NCI-H2107 (cell line): ENCODE results near the gene ADISSP.
A peak's percentile ranks its signal among the peaks of the same experiment; 100 is the strongest.

ENCODE experiments used
- DNase-seq: peaks from one replicate; lab custom pipeline; 2025; lab: John Stamatoyannopoulos, UW

Gene ADISSP

DNA sequence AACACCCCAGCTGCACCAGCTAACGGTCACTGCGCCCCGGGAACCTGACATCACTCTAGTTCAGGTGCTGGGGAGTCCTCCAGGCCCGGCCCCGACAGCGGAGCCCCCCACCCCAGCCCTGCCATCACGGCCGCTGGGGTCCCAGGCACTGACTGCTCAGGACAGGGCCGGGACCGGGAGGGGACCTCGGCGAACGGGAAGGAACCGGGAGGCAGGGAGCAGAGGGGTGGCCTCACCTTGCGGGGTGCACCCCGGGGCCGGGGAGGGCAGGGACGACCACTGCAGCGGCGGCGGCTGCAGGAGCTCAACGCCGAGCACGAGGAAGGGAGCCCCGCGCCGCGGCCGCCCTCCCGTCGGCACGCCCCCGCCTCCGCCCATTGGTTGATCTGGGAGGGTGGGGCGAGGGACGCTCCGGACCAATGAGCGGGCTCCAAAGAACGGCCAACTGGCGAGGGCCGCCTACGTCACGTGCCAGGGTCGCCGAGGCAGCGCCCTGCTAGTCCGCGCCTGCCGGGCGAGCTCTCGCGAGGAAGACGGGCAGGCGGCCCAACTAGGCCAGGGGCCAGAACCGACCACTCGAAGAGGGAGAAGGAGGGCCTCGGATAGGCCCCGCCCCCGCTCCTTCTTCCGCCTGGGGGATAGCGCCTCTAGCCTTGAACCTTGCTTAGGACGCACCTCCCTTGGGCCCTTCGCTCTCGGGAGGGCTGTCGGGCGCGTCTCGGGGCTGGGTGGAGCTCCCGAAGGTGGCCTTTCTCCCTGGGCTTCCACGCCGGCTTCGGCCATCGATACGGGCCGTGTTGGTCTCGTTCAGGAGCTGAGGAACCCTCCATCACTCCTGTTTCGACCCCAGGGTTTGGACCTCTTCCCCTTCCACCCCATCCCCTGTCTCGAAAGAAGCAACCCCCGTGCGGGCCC lies at the start of gene ADISSP:
ADISSP (minus strand) TSS at position 327 of the 915 bp plus-strand sequence. CDS start 7,653 bp downstream, outside the sequence.
- DNase-seq, result peak; percentile 89

DNA sequence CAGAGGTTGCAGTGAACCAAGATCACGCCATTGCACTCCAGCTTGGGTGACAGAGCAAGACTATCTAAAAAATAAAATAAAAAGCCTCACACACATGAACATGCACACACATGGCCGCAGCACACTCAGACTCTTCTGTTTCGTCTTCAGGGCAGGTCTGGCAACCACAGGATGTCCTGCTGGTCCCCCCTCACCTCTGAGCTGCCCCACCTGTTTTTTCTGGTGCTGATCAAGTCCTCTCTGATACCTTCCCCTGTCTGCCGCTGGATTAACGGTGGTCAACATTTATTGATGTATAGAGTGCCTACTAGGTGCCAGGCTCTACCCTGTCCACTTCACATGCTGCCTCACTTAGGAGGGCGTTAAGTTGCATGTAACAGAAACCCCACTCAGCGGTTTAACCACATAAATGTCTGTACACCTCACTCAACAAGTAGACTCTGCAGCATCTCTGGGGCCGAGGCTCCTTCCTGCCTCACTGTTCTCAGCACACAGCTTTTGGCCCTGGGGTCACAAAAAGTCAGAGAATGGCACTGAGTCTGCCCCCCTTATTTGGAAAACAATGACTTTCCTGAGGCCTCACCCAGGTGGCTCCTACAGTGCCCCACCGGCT lies 48.3 kb upstream of the ADISSP start:
- DNase-seq, result no peak

DNA sequence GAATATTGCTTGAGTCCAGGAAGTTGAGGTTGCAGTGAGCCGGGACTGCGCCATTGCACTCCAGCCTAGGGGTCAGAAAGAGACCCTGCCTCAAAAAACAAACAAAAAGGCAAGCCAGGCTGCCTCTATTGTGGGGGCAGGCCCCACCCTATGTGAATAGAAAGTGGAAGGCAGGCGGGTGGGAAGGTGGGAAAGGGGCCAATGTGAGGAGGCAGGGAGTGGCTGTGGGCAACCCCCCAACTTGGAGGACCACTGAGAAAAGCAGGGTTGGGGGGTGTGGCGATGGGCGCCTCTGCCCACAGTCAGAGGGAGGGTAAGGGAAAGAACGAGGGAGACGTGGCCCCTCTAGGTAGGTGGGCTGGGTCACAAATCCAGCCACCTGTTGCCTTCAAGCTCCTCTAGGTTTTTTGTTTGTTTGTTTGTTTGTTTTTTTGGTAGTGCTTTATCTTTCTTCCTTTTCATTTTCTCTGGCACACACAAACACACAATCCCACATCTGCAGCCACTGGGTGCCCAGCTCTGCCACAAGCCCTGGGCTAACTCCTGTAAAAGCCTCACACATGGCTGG lies 47.5 kb upstream of the ADISSP start:
- no peak for DNase-seq

DNA sequence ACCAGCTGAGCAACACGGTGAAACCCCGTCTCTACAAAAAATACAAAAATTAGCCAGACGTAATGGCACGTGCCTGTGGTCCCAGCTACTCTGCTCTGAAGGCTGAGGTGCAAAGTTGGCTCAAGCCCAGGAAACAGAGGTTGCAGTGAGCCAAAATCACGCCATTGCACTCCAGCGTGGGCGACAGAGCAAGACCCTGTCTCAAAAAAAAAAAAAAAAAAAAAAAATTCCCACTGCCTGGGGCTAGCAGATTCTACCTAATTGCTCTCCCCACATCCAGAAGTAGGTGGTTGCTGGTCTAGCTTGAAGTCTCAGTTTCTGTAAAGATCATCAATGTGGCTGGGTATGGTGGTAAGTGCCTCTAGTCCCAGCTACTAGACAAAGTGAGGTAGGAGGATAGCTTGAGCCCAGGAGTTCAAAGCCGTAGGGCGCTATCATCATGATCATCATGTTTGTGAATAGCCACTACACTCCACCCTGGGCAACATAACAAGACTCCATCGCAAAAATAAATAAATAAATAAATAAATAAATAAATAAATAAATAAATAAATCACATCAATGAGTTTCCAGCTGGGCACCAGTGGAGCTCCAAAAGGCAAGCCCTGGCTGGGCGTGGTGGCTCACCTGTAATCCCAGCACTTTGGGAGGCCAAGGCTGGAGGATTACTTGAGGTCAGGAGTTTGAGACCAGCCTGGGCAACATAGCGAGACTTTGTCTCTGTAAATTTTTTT lies 46.5 kb upstream of the ADISSP start:
- no peak for DNase-seq

DNA sequence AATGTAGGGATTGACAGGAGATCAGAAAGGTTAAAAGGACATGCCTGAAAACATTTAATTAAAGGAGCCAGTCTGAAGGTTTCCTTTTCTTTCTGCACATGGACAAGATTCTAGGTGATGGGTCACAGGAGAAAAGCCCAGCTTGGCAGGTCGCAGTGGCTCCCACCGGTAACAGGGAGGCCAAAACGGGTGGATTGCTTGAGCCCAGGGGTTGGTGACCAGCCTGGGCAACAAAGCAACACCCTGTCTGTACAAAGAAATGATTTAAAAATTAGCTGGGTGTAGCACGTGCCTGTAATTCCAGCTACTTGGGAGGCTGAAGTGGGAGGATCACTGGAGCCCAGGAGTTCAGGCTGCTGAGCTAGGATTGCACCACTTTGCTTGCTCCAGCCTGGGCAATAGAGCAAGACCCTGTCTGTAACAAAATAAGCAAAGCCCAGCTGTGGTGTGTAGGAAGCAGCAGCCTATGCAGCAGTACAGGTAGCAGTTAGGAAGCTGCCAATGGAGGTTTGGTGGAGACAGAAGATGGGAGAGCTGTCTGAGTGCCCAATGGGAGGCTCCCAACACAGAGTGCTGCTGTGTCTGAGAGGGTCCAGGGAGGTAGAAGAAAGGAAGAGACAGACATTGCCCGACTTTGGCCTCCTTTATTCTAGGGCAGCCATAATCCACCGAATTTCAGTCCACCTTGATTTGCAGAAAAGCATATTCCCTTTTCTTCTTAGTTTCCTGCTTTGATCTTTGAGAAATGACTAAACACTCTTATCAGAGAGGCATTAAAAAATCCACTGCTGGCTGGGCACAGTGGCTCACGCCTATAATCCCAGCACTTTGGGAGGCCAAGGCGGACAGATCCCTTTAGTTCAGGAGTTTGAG lies 45.7 kb upstream of the ADISSP start:
- DNase-seq, result no peak

DNA sequence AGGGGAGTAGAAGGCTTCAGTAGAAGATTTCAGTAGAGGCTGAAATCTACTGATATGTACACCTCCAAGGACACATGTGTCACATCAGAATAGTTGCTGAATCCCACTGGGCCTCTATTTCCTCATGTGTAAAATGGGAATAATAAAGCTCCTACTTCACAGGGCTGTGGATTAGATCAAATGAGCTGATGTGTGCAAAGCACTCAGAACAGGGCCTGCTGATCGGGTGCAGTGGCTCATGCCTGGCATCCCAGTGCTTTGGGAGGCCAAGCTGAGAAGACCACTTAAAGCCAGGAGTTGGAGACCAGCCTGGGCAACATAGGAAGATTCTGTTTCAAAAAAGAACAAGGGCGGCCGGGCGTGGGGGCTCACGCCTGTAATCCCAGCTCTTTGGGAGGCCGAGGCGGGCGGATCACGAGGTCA lies 44.7 kb upstream of the ADISSP start:
- DNase-seq, result no peak

DNA sequence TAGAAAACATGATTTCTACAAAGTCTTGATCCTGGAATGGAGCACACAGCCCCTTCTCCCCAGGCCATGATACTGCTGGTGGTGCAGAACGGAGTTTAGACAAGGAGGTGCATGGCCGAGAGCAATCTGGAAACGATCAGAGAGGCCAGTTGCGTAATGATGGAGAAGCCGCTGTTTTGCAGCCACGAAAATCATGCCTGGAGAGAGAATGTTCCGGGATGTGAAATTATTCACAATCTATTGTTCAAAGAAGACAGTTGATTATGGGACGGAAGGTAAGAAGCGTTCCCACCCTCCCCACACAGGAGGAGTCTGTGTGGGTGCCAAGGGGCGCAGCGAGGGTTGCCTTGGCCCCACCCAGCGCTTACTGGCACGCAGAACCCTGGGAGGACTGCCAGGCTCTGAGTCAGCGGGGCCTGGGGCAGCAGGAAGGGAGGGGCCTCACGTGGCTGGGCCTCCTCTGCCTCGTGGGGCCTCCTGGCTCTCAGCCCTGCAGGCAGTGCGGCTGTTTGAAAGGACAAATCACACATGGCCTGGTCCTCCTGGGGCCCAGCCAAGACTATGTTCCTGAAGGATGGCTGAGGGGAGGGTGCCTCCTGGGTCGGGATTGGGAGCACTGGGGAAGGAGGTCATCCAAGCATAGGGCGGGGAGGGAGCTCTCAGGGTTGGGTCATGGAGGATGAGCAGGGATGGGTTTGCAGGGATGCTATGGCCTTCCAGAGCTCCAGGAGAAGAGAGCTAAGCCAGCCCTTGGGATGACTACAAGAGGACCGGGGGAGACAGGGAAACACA lies 44.1 kb upstream of the ADISSP start:
- peak; percentile 78 for DNase-seq

DNA sequence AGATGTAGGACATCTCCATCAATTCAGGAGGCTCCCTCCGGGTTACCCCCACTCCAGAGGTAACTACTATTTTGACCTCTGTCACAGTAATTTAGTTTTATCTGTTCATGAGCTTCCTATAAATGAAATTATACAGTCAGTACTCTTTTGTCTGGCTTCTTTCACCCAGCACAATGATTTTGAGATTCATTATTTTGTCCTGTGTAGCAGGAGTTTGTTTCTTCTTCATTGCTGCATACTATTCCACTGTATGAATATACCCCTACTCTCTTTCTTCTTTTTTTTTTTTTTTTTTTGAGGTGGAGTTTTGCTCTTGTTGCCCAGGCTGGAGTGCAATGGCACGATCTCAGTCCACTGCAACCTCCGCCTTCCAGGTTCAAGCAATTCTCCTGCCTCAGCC lies 41.0 kb upstream of the ADISSP start:
- DNase-seq, result no peak

DNA sequence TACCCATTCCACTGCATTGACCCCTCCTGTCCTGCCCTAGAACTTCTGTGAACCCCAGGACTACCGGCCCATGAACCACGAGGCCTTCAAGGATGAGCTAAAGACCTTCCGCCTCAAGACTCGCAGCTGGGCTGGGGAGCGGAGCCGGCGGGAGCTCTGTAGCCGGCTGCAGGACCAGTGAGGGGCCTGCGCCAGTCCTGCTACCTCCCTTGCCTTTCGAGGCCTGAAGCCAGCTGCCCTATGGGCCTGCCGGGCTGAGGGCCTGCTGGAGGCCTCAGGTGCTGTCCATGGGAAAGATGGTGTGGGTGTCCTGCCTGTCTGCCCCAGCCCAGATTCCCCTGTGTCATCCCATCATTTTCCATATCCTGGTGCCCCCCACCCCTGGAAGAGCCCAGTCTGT lies 37.2 kb upstream of the ADISSP start:
- no peak for DNase-seq

DNA sequence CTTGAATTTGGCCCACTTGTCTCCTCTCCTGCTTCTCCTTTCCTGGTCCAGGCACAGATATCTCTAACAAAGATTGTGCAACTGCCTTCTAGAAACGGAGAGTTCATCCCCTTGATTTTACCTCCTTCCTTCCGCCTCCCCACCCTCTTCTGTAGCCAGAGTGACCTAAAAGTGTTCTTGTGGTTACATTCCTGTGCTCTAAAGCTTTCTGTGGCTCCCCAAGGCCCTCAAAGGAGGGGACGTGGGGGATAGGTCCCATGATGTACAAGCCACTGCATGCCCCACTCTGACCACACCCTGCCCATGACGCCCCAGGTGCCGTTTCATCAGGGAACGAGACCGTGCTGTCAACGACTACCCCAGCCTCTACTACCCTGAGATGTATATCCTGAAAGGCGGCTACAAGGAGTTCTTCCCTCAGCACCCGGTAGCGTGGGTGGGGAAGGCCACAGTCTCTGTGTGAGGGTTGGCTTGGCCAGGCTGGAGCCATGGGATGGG lies 36.8 kb upstream of the ADISSP start:
- DNase-seq, result no peak

DNA sequence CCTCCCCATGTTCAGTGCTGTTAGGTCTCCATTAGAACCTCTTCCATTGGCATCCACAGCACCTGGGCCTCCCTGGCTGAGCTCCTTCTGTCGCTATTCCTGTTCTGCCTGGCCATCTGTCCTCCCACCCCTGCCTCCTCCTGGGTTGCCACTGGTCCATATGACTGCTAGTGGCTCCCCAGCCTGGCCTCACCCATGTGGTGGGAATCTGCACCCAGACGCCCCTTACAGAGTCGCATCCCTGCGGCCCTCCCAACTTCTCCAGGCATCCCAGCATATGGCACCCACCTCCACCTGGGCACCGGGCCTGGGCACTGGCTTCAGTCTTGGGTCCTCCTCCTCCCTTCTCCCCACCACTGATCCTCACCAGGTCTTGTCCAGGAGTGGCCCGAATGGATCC lies 36.3 kb upstream of the ADISSP start:
- DNase-seq, result no peak

DNA sequence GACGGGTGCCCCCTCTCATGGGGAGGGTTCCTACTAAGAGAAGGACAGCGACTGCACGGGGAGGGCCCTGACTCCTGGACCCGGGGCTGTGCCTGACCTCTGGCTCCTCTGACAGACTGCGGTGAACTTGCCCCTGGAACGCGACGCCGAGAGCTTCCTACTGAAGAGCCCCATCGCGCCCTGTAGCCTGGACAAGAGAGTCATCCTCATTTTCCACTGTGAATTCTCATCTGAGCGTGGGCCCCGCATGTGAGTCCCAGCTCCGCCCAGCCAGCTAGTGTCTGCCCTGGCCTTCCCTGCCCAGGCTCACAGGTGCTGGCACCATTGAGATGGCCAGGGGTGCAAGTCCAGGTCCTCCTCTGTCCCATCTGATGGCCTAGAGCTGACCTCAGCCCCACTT lies 35.7 kb upstream of the ADISSP start:
- DNase-seq, result no peak

DNA sequence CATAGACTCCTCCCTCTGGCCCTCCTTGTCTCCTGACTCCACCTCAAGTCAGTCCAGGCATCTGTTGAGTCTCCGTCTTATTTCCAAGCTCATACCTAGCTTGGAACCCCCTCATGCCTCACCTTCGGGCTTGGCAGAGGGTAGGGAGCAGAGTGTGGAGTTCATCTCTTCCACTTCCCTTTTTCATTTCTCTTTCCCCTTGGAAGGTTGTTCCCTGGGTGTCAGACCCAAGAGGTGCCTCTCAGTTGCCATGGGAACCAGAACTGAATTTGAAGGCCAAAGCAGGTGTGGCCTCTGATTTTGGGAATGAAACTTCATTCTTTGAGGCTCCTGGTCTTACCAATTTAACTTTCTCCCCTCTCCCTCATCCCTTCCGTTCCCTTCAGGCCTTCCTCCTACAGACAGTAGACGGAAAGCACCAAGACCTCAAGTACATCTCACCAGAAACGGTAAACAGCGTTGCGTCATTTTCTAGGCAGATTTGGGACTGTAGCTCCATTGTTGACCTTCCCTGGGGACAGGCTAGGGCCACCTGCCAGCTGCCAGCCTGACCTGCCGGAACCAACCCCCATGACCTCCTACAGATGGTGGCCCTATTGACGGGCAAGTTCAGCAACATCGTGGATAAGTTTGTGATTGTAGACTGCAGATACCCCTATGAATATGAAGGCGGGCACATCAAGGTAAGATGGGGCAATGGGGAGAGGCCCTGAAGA lies 35.1 kb upstream of the ADISSP start:
- DNase-seq, result no peak

DNA sequence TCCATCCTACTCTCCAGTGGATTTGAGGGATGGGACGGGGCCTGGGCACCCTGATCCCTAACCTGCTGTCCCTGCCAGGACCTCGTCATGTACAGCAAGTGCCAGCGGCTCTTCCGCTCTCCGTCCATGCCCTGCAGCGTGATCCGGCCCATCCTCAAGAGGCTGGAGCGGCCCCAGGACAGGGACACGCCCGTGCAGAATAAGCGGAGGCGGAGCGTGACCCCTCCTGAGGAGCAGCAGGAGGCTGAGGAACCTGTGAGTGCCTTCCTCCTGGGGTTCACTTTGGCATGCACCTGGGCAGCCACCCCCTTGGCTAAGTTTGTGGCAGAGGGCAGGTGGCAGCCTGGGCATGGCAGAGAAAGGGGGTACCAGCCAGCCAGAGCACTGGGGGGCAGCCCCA lies 34.3 kb upstream of the ADISSP start:
- DNase-seq, result no peak

DNA sequence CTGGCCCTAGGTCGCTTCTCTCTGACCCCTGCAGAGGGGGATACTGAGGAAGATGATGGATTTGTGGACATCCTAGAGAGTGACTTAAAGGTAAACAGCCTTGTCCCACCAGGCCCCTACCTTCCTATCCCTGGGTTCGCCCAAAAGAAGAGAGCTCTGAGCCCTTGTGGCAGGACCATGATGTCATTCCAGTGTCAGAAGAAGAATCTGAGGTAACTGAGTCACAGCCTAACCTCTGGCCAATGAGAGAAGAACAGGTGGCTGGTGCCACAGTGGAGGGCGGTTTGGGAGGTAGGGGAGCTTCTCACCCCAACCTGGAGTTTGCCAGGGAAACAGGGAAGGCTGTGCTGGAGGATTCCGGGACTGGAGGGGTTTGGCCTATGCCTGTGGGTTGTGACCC lies 33.7 kb upstream of the ADISSP start:
- DNase-seq, result no peak

DNA sequence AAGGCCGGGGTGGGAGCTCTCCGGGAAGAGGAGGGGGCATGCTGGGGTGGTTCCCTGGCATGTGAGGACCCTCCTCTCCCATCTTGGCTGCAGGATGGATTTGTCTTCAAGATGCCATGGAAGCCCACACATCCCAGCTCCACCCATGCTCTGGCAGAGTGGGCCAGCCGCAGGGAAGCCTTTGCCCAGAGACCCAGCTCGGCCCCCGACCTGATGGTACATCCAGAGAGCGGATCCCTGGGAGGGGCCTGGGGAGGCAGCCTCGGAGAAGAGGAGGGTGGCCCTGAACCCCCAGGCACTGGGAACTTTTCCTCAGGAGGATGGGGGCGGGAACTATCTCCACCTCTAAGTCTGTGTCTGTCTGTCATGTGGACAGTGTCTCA lies 33.3 kb upstream of the ADISSP start:
- no peak for DNase-seq

DNA sequence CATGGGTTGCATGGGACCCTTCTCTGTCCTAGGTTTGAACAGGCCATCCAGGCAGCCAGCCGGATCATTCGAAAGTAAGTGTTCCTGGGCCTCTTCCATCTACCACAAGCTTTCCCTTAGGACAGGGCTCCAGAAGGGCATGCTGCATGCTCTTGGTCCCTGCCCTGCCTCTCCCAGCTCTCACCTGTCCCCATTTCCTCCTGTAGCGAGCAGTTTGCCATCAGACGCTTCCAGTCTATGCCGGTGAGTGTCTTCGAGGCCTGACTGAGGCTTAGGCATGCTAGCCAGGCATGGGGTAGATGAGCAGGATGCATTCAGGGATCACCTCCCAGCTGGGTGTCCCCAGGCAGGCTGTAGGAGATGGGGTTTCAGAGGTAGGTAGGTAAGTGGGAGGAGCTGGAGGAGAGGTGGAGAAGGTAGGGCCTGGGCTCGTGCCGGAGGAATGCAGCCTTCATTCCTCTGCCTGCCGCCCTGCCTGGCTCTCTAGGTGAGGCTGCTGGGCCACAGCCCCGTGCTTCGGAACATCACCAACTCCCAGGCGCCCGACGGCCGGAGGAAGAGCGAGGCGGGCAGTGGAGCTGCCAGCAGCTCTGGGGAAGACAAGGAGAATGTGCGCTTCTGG lies 32.8 kb upstream of the ADISSP start:
- DNase-seq, result no peak

DNA sequence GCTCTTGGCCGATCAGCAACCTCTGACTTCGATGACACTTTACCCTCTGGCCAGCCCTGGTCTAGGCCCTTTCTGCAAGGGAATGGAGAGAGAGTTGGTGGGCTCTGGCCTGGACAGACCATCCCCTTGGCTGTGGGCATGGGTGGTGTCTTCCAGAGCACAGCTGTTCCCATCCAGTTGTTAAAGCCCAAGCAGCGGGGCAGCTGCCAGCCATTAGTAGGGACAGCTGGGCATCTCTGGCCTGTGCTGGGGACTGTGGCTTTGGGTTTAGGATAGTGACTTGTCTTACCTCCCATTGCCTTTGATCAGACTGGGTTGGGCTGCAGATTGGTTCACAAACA lies 31.3 kb upstream of the ADISSP start:
- DNase-seq, result no peak

DNA sequence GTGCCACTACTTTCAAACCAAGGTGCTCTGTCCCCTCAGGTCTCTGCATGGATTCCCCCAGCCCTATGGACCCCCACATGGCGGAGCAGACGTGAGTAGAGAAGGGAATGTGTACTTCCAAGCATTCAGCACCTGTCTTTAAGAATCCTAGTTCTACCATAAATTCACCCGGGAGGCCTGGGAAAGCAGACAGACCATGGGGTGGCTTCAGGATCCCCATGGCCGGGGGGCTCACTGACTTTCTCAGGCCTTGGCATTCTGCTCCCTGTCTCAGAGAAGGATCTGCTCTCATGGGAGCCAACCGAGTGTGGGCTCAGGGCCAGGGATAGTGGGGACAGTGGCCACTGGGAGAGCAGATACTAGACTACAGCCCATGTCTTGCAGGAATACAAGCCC lies 30.8 kb upstream of the ADISSP start:
- no peak for DNase-seq
